DOHH2 (cell line): Measurements from ENCODE around the gene TSPAN32.

ENCODE experiments used
- CTCF ChIP-seq: fragments of 200-600 bp; sonication (generic); IDR thresholded peaks from one replicate; pipeline ENCODE4 v1.5.1; 2014; ENCODE audit warnings: antibody characterized with exemption, mild to moderate bottlenecking, low read depth, low read length; ENCODE audit not compliant: poor library complexity, severe bottlenecking
- EZH2phosphoT487 ChIP-seq: fragments of 200-600 bp; sonication (generic); IDR thresholded peaks from 2 replicates; pipeline ENCODE4 v1.6.1; 2017; ENCODE audit warnings: borderline replicate concordance, mild to moderate bottlenecking, antibody characterized with exemption, low read length, moderate library complexity, mixed read lengths

GRCh38 chr11:2263724-2264360, 38.0 kb upstream of the TSPAN32 start:
- TF ChIP-seq CTCF (no peak), EZH2phosphoT487 (no peak)
